ENCODE measurements around the gene PPP1R14C. TPM values are rescaled to one million over a fixed set of nuclear protein-coding genes. Genes with fewer than 3 reads are reported as not detected.
A peak's percentile ranks its signal among the peaks of the same experiment; 100 is the strongest.

PPP1R14C gene
- total and polyA plus RNA-seq, 2 experiments from 2014 or later, result 8.2 to 10.1 TPM

- DNase-seq, result no peak
- Histone ChIP-seq H3F3A (ENCODE audit: insufficient read depth) (no peaks in the 10 kb centered on the region), H3K9me3 (ENCODE audit: low read depth) (no peaks in the 10 kb centered on the region), H3K27ac (no peak overlapping the region), H3K4me2 (ENCODE audit: unreplicated experiment) (no peak overlapping the region), H2AFZ (no peak overlapping the region), H3K36me3 (ENCODE audit: low read depth) (no peaks in the 10 kb centered on the region), H3K4me1 (ENCODE audit: insufficient read depth) (0 out of 2 replicates have a peak, but pooled peaks cover 4% of the 10 kb centered on the region), H3K27me3 (replicated peaks; ENCODE audit: insufficient read depth) (no peaks in the 10 kb centered on the region), H4K20me1 (ENCODE audit: insufficient read depth) (no peaks in the 10 kb centered on the region), H3K9me2 (ENCODE audit: insufficient read depth) (no peaks in the 10 kb centered on the region), H3K4me3 (no peak overlapping the region), H3K79me2 (ENCODE audit: insufficient read depth) (no peaks in the 10 kb centered on the region), H3K9ac (no peak overlapping the region)
- 68 to 77% methylated on average over 8 of the region's 8 CpGs for WGBS, 2 experiments (ENCODE audit: low coverage in 1 of 2, low lambda C conversion rate in 2 of 2, missing lambda C conversion rate in 2 of 2)
- TF ChIP-seq EZH2phosphoT487 (IDR thresholded peaks at IDR 0.05; ENCODE audit: insufficient read depth, low read depth) (no peak), EZH2 (IDR thresholded peaks at IDR 0.05; ENCODE audit: insufficient read depth, poor library complexity, severe bottlenecking) (no peak)
- in situ Hi-C loops (cut with MboI), result no loop called here
Measured at GRCh38 chr6:150116200-150116800, 26.5 kb upstream of the PPP1R14C start.

DNA sequence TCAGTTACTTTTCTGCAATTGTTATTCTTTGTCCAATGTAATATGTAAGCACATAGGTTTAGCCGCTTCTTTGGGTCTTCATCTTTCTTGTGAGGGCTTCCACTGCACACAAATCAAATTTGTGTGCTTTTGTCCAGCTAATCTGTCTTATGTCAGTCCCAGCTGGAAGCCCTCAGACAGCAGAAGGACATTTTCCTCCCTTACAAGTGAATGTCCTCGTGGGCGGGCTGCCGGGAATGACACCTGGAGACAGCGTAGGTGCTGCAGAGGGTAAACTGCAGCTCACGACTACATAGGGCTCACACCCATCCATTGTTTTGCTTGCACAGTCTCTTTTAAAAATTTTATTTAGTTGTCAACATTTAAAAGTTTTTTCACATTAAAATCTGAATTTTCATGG lies 24.6 kb upstream of the PPP1R14C start:
- no peak for TF ChIP-seq EZH2 (IDR thresholded peaks at IDR 0.05; ENCODE audit: insufficient read depth, poor library complexity, severe bottlenecking)
- no peak for TF ChIP-seq EZH2phosphoT487 (IDR thresholded peaks at IDR 0.05; ENCODE audit: insufficient read depth, low read depth)
- H3K4me1 ChIP-seq (ENCODE audit: insufficient read depth), result 0 out of 2 replicates have a peak, but pooled peaks cover 4% of the 10 kb centered on the region
- no peaks in the 10 kb centered on the region for H4K20me1 ChIP-seq (ENCODE audit: insufficient read depth)
- no peak overlapping the region for H3K4me3 ChIP-seq
- H3K27ac ChIP-seq, result no peak overlapping the region
- H3K36me3 ChIP-seq (ENCODE audit: low read depth), result no peaks in the 10 kb centered on the region
- no peak for DNase-seq
- H3K9me2 ChIP-seq (ENCODE audit: insufficient read depth), result no peaks in the 10 kb centered on the region
- no peaks in the 10 kb centered on the region for H3F3A ChIP-seq (ENCODE audit: insufficient read depth)
- in situ Hi-C loops (cut with MboI), result no loop called here
- H3K4me2 ChIP-seq (ENCODE audit: unreplicated experiment), result no peak overlapping the region
- no peak overlapping the region for H3K9ac ChIP-seq
- H3K9me3 ChIP-seq (ENCODE audit: low read depth), result no peaks in the 10 kb centered on the region
- H2AFZ ChIP-seq, result no peak overlapping the region
- 64 to 68% methylated on average over 6 of the region's 6 CpGs for WGBS, 2 experiments (ENCODE audit: low coverage in 1 of 2, low lambda C conversion rate in 2 of 2, missing lambda C conversion rate in 2 of 2)
- no peaks in the 10 kb centered on the region for H3K79me2 ChIP-seq (ENCODE audit: insufficient read depth)
- no peaks in the 10 kb centered on the region for H3K27me3 ChIP-seq (replicated peaks; ENCODE audit: insufficient read depth)

DNA sequence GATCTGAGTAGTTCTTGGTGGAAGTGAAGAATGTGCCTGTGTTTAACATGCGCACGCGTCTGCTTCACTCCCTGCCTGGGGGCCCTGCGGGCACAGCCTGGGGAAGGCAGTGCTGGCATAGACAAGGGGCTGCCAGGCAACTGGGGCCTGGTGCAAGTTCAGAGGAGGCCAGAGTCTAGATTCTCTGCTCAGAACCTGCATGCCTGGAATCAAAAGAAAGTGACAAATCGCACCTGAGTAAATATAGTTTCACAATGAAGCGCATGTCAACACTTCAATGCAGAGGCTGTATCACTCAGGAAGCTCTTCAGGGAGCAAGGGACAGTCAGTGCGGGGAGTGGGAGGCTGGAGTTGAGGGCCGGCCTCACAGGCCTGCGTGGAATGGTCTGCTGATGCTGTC lies 24.2 kb upstream of the PPP1R14C start:
- Histone ChIP-seq H3K79me2 (ENCODE audit: insufficient read depth) (no peaks in the 10 kb centered on the region), H4K20me1 (ENCODE audit: insufficient read depth) (no peaks in the 10 kb centered on the region), H2AFZ (no peak overlapping the region), H3K4me2 (ENCODE audit: unreplicated experiment) (no peak overlapping the region), H3K36me3 (ENCODE audit: low read depth) (no peaks in the 10 kb centered on the region), H3F3A (ENCODE audit: insufficient read depth) (no peaks in the 10 kb centered on the region), H3K4me1 (ENCODE audit: insufficient read depth) (0 out of 2 replicates have a peak, but pooled peaks cover 4% of the 10 kb centered on the region), H3K4me3 (no peak overlapping the region), H3K9me3 (ENCODE audit: low read depth) (no peaks in the 10 kb centered on the region), H3K27ac (no peak overlapping the region), H3K27me3 (replicated peaks; ENCODE audit: insufficient read depth) (no peaks in the 10 kb centered on the region), H3K9me2 (ENCODE audit: insufficient read depth) (no peaks in the 10 kb centered on the region), H3K9ac (no peak overlapping the region)
- in situ Hi-C loops (cut with MboI), result no loop called here
- WGBS, 2 experiments (ENCODE audit: low coverage in 1 of 2, low lambda C conversion rate in 2 of 2, missing lambda C conversion rate in 2 of 2), result 91 to 94% methylated on average over 9 of the region's 9 CpGs
- TF ChIP-seq EZH2phosphoT487 (IDR thresholded peaks at IDR 0.05; ENCODE audit: insufficient read depth, low read depth), result no peak
- no peak for TF ChIP-seq EZH2 (IDR thresholded peaks at IDR 0.05; ENCODE audit: insufficient read depth, poor library complexity, severe bottlenecking)
- no peak for DNase-seq

DNA sequence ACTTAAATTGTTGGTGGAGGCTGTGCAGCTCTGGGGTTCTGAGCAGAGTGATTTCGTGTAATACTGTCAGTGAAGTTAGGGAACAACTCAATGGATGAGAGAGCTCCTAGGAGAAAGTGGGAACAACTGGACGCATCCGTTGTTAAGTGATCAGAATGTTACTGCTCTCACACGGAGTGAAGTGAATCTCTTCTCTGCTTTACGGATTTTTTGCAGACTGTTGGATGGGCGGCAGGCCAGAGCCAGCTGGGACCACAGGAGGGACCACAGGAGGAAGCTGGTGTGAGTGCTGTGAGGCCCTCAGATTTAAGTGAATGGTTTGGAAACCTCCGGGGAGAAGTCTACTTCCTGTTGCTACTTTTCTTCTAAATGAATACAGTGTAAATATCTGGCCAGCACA lies 23.7 kb upstream of the PPP1R14C start:
- Histone ChIP-seq H4K20me1 (ENCODE audit: insufficient read depth) (no peaks in the 10 kb centered on the region), H3K4me2 (ENCODE audit: unreplicated experiment) (no peak overlapping the region), H3K36me3 (ENCODE audit: low read depth) (no peaks in the 10 kb centered on the region), H3K4me3 (no peak overlapping the region), H3K9me2 (ENCODE audit: insufficient read depth) (no peaks in the 10 kb centered on the region), H3F3A (ENCODE audit: insufficient read depth) (no peaks in the 10 kb centered on the region), H3K79me2 (ENCODE audit: insufficient read depth) (no peaks in the 10 kb centered on the region), H3K9ac (no peak overlapping the region), H3K27ac (no peak overlapping the region), H2AFZ (peak overlapping the region; percentile 84), H3K4me1 (ENCODE audit: insufficient read depth) (0 out of 2 replicates have a peak, but pooled peaks cover 4% of the 10 kb centered on the region), H3K9me3 (ENCODE audit: low read depth) (no peaks in the 10 kb centered on the region), H3K27me3 (replicated peaks; ENCODE audit: insufficient read depth) (no peaks in the 10 kb centered on the region)
- TF ChIP-seq EZH2phosphoT487 (IDR thresholded peaks at IDR 0.05; ENCODE audit: insufficient read depth, low read depth) (no peak), EZH2 (IDR thresholded peaks at IDR 0.05; ENCODE audit: insufficient read depth, poor library complexity, severe bottlenecking) (no peak)
- 32 to 35% methylated on average over 7 of the region's 7 CpGs for WGBS, 2 experiments (ENCODE audit: low coverage in 1 of 2, low lambda C conversion rate in 2 of 2, missing lambda C conversion rate in 2 of 2)
- in situ Hi-C loops (cut with MboI), result no loop called here
- DNase-seq, result peak; percentile 22

Data from GM23248 (cell line).